Progenitor cell of endocrine pancreas (in vitro differentiated cells): ENCODE data around the gene KCNIP1. TPM values are rescaled to one million over a fixed set of nuclear protein-coding genes. Genes with fewer than 3 reads are reported as not detected.

Experiments used
- DNase-seq: peaks from one replicate; pipeline ENCODE4 v3.0.0; 2021; ENCODE audit warnings: low spot score; ENCODE audit not compliant: unreplicated experiment
- H3K27ac Mint-ChIP-seq: 2 replicates; pipeline ENCODE4 v1.8.0; 2021; ENCODE audit warnings: mild to moderate bottlenecking, moderate library complexity, mixed read lengths
- H3K27me3 Mint-ChIP-seq: 2 replicates; pipeline ENCODE4 v1.8.0; 2021; ENCODE audit warnings: mixed read lengths
- H3K36me3 Mint-ChIP-seq: 2 replicates; pipeline ENCODE4 v1.8.0; 2022; ENCODE audit warnings: mixed read lengths; ENCODE audit not compliant: insufficient read depth
- H3K4me1 Mint-ChIP-seq: 2 replicates; pipeline ENCODE4 v1.8.0; 2021; ENCODE audit warnings: low read depth, mixed read lengths
- H3K4me3 Mint-ChIP-seq: 2 replicates; pipeline ENCODE4 v1.8.0; 2021; ENCODE audit warnings: low read depth, mild to moderate bottlenecking, moderate library complexity, mixed read lengths
- H3K9me3 Mint-ChIP-seq: 2 replicates; pipeline ENCODE4 v1.8.0; 2021; ENCODE audit warnings: low read depth, mixed read lengths
- CTCF ChIP-seq: fragments of 200-600 bp; sonication (generic); IDR thresholded peaks from one replicate; pipeline ENCODE4 v1.5.0; 2021; ENCODE audit warnings: antibody characterized with exemption, mild to moderate bottlenecking; ENCODE audit not compliant: unreplicated experiment
- total RNA-seq: library from RNA; stranded (reverse); gene quantifications from 2 replicates; pipeline ENCODE4 v1.2.1, GENCODE V29; 2021

Gene KCNIP1
- total RNA-seq, 1 donor from 2014 or later: 18.2 TPM

GRCh38 chr5:170478306-170478705 is 25.5 kb upstream of the KCNIP1 start:
- no peak overlapping the region for H3K27ac Mint-ChIP-seq
- H3K36me3 Mint-ChIP-seq: no peaks in the 10 kb centered on the region
- no peak overlapping the region for H3K4me3 Mint-ChIP-seq
- DNase-seq: no peak
- TF ChIP-seq CTCF: no peak
- no peaks in the 10 kb centered on the region for H3K27me3 Mint-ChIP-seq
- no peaks in the 10 kb centered on the region for H3K9me3 Mint-ChIP-seq
- H3K4me1 Mint-ChIP-seq: peaks cover 21% of the 10 kb centered on the region

GRCh38 chr5:170479484-170479883 is 24.3 kb upstream of the KCNIP1 start:
- H3K27me3 Mint-ChIP-seq: peaks cover 8% of the 10 kb centered on the region
- no peak for DNase-seq
- H3K27ac Mint-ChIP-seq: no peak overlapping the region

GRCh38 chr5:170480260-170480659 is 23.6 kb upstream of the KCNIP1 start:
- Mint-ChIP-seq H3K9me3 (no peaks in the 10 kb centered on the region), H3K36me3 (no peaks in the 10 kb centered on the region), H3K27me3 (peaks cover 10% of the 10 kb centered on the region), H3K4me3 (no peak overlapping the region), H3K4me1 (peaks cover 24% of the 10 kb centered on the region), H3K27ac (no peak overlapping the region)
- TF ChIP-seq CTCF: no peak
- no peak for DNase-seq

More at GRCh38 chr5:170479484-170479883, 24.3 kb upstream of the KCNIP1 start:
- H3K4me3 Mint-ChIP-seq: no peak overlapping the region
- H3K9me3 Mint-ChIP-seq: no peaks in the 10 kb centered on the region
- H3K36me3 Mint-ChIP-seq: no peaks in the 10 kb centered on the region
- peaks cover 24% of the 10 kb centered on the region for H3K4me1 Mint-ChIP-seq
- TF ChIP-seq CTCF: peak; percentile 19

GRCh38 chr5:170481849-170482248 is 22.0 kb upstream of the KCNIP1 start:
- TF ChIP-seq CTCF: no peak
- Mint-ChIP-seq H3K36me3 (no peaks in the 10 kb centered on the region), H3K9me3 (no peaks in the 10 kb centered on the region), H3K27me3 (peaks cover 10% of the 10 kb centered on the region), H3K4me1 (peaks cover 24% of the 10 kb centered on the region), H3K27ac (no peak overlapping the region), H3K4me3 (no peak overlapping the region)
- no peak for DNase-seq

- no peak for TF ChIP-seq CTCF
- Mint-ChIP-seq H3K27ac (no peak overlapping the region), H3K9me3 (no peaks in the 10 kb centered on the region), H3K27me3 (peaks cover 10% of the 10 kb centered on the region), H3K4me3 (no peak overlapping the region), H3K36me3 (no peaks in the 10 kb centered on the region), H3K4me1 (peaks cover 24% of the 10 kb centered on the region)
- DNase-seq: no peak
Measured at GRCh38 chr5:170482511-170482910, 21.3 kb upstream of the KCNIP1 start.
